IPS-11a (cell line): ENCODE results near the gene NCAPH2.
"Not testable (repeated sequence)": the region's sequence is repeated elsewhere in the genome, so short reads cannot be mapped to it uniquely, and the experiment has no call there.

ENCODE experiments used
- H3K4me3 ChIP-seq: one replicate; pipeline ENCODE4 v1.5.1; 2013; ENCODE audit warnings: low read depth, low read length, control low read depth

The NCAPH2 gene

GRCh38 chr22:50517495-50518260 lies 9.7 kb downstream of the NCAPH2 start:
- H3K4me3 ChIP-seq = no peak overlapping the region

- no peak overlapping the region for H3K4me3 ChIP-seq
Measured at GRCh38 chr22:50518606-50519005, 10.6 kb downstream of the NCAPH2 start.

- no peak overlapping the region for H3K4me3 ChIP-seq
Measured at GRCh38 chr22:50519151-50519550, 11.1 kb downstream of the NCAPH2 start.

- not testable (repeated sequence) for H3K4me3 ChIP-seq
Measured at GRCh38 chr22:50520184-50520583, 12.2 kb downstream of the NCAPH2 start.

- no peak overlapping the region for H3K4me3 ChIP-seq
Measured at GRCh38 chr22:50520826-50521453, 12.9 kb downstream of the NCAPH2 start.

- H3K4me3 ChIP-seq = no peak overlapping the region
Measured at GRCh38 chr22:50521710-50522109, 13.7 kb downstream of the NCAPH2 start.

- no peak overlapping the region for H3K4me3 ChIP-seq
Measured at GRCh38 chr22:50522208-50522805, 14.3 kb downstream of the NCAPH2 start.

- H3K4me3 ChIP-seq = no peak overlapping the region
Measured at GRCh38 chr22:50522806-50523438, 14.9 kb downstream of the NCAPH2 start.

GRCh38 chr22:50523458-50523805 lies 15.4 kb downstream of the NCAPH2 start:
- H3K4me3 ChIP-seq = no peak overlapping the region

GRCh38 chr22:50523806-50524675 lies 16.0 kb downstream of the NCAPH2 start:
- no peak overlapping the region for H3K4me3 ChIP-seq

- peak overlapping the region; percentile 69 for H3K4me3 ChIP-seq
Measured at GRCh38 chr22:50524676-50525103, 16.7 kb downstream of the NCAPH2 start.

GRCh38 chr22:50525104-50525857 lies 17.3 kb downstream of the NCAPH2 start, which contains the start of gene SCO2:
Gene SCO2 (minus strand): TSS chr22:50525598. CDS start chr22:50524411, 1,187 bp downstream.
- peak within 1 kb of the TSS; percentile 69 for H3K4me3 ChIP-seq

- H3K4me3 ChIP-seq = peak overlapping the region; percentile 69
Measured at GRCh38 chr22:50525858-50526107, 17.8 kb downstream of the NCAPH2 start.

- H3K4me3 ChIP-seq = peak overlapping the region; percentile 69
Measured at GRCh38 chr22:50526108-50526833, 18.2 kb downstream of the NCAPH2 start.

GRCh38 chr22:50526834-50527801 lies 19.1 kb downstream of the NCAPH2 start:
- H3K4me3 ChIP-seq = peak overlapping the region; percentile 69

- H3K4me3 ChIP-seq = no peak overlapping the region
Measured at GRCh38 chr22:50527921-50528681, 20.1 kb downstream of the NCAPH2 start.

GRCh38 chr22:50528682-50529415 lies 20.8 kb downstream of the NCAPH2 start:
- no peak overlapping the region for H3K4me3 ChIP-seq
